HepG2 (cell line): Measurements from ENCODE around the gene TMEM61. TPM values are rescaled to one million over a fixed set of nuclear protein-coding genes. Genes with fewer than 3 reads are reported as not detected.

Experiments
- ATAC-seq: fragments of 200-7000 bp; cut with Tn5 transposase; 3 replicates; pipeline ENCODE4 v1.9.1; 2020; ENCODE audit warnings: mild to moderate bottlenecking, moderate library complexity
- BruUV-seq: library from RNA; stranded (reverse); fragments of 400-500 nt; replicated peaks from 2 replicates; lab custom pipeline; 2021; lab: Mats Ljungman, UMichigan
- CTCF ChIA-PET: fragments of 300-600 bp; formaldehyde crosslinking; extraction: SDS; loops from one replicate; lab custom pipeline; 2021; ENCODE audit warnings: low total read pairs, inconsistent platforms, low intra/inter-chr PET ratio; lab: Yijun Ruan, JAX
- POLR2A ChIA-PET: fragments of 350-600 bp; sonication (Branson Sonifier 250); formaldehyde crosslinking; loops from one replicate; lab custom pipeline; 2020; ENCODE audit warnings: antibody characterized with exemption, inconsistent platforms; lab: Yijun Ruan, JAX
- DNase-seq: peaks from one replicate; pipeline ENCODE4 v3.0.0-alpha.2; 2015; ENCODE audit warnings: low spot score
- FAIRE-seq: peaks from 3 replicates; lab custom pipeline; 2011; peaks lifted over from hg19 to GRCh38; lab: Jason Lieb, UNC
- H2AFZ ChIP-seq: one replicate; pipeline ENCODE4 v1.6.1; 2011; ENCODE audit warnings: low read length, inconsistent platforms
- H3K27ac ChIP-seq: fragments of 300-600 bp; 3 replicates; pipeline ENCODE4 v1.8.0; 2011; ENCODE audit warnings: mixed run types, mild to moderate bottlenecking, mixed read lengths, low read length, inconsistent platforms; ENCODE audit not compliant: insufficient read depth; ENCODE audit errors: extremely low read length
- H3K27me3 ChIP-seq, 2 experiments: fragments of 200-600 bp in 1 of 2; 2 replicates in 1 of 2; 3 replicates in 1 of 2; pipeline versions ENCODE4 v1.6.0 to v1.8.0; 2011; ENCODE audit warnings: low read length in 2 of 2, mild to moderate bottlenecking in 2 of 2, moderate library complexity in 2 of 2, inconsistent platforms in 1 of 2; ENCODE audit not compliant: insufficient read depth in 2 of 2, control insufficient read depth in 1 of 2
- H3K36me3 ChIP-seq, 2 experiments: fragments of 200-600 bp in 1 of 2; replicated peaks in 1 of 2; 2 replicates in 1 of 2; 3 replicates in 1 of 2; pipeline versions ENCODE4 v1.5.1 to v1.8.0; 2011; ENCODE audit warnings: low read length in 2 of 2, inconsistent platforms in 1 of 2; ENCODE audit not compliant: insufficient read depth in 2 of 2, control insufficient read depth in 1 of 2
- H3K4me1 ChIP-seq: 2 replicates; pipeline ENCODE4 v1.5.1; 2012; ENCODE audit warnings: low read length, inconsistent platforms; ENCODE audit not compliant: insufficient read depth
- H3K4me2 ChIP-seq: 2 replicates; pipeline ENCODE4 v1.6.0; 2011; ENCODE audit warnings: low read depth, low read length, inconsistent platforms
- H3K4me3 ChIP-seq, 3 experiments: fragments of 200-600 bp in 1 of 3; sonication (generic), shearing (Covaris generic) in 1 of 3; replicated peaks in 1 of 3; 2 replicates each; pipeline ENCODE4 v1.5.1; 2011 to 2016; ENCODE audit warnings: low read length in 3 of 3, inconsistent platforms in 2 of 3, low read depth in 2 of 3, mild to moderate bottlenecking in 2 of 3, control low read depth in 1 of 3, mixed read lengths in 1 of 3; ENCODE audit not compliant: insufficient read depth in 1 of 3
- H3K79me2 ChIP-seq: one replicate; pipeline ENCODE4 v1.6.1; 2011; ENCODE audit warnings: low read length, inconsistent platforms; ENCODE audit not compliant: insufficient read depth
- H3K9ac ChIP-seq: 2 replicates; pipeline ENCODE4 v1.6.0; 2011; ENCODE audit warnings: mild to moderate bottlenecking, low read depth, low read length, inconsistent platforms; ENCODE audit not compliant: insufficient read depth
- H3K9me3 ChIP-seq: 2 replicates; pipeline ENCODE4 v1.5.1; 2012; ENCODE audit warnings: mild to moderate bottlenecking, low read length
- H4K20me1 ChIP-seq: 2 replicates; pipeline ENCODE4 v1.6.0; 2011; ENCODE audit warnings: inconsistent platforms, mild to moderate bottlenecking, low read length, moderate library complexity; ENCODE audit not compliant: insufficient read depth
- AKAP8 ChIP-seq: sonication (generic); formaldehyde crosslinking; IDR thresholded peaks from 2 replicates; pipeline ENCODE4 v1.5.1; 2020; ENCODE audit warnings: mild to moderate bottlenecking, missing genetic modification reagents
- DMAP1 ChIP-seq: IDR thresholded peaks from 2 replicates; pipeline ENCODE4 v1.6.1; 2016
- DR1 ChIP-seq: sonication (generic); formaldehyde crosslinking; IDR thresholded peaks from 2 replicates; pipeline ENCODE4 v1.8.0; 2021; ENCODE audit warnings: mild to moderate bottlenecking, missing genetic modification reagents, inconsistent platforms
- HNRNPH1 ChIP-seq: fragments of 200-400 bp; formaldehyde crosslinking; optimal IDR thresholded peaks from 2 replicates; pipeline ENCODE3; 2017; ENCODE audit warnings: mild to moderate bottlenecking, low read depth, low read length
- SP2 ChIP-seq: sonication (generic); formaldehyde crosslinking; IDR thresholded peaks from 2 replicates; pipeline ENCODE4 v1.5.1; 2020; ENCODE audit warnings: mild to moderate bottlenecking, missing genetic modification reagents
- TOPORS ChIP-seq: sonication (generic); formaldehyde crosslinking; IDR thresholded peaks from 2 replicates; pipeline ENCODE4 v1.8.0; 2023; ENCODE audit warnings: mild to moderate bottlenecking, missing genetic modification reagents
- ZNF12 ChIP-seq: sonication (generic); formaldehyde crosslinking; IDR thresholded peaks from 2 replicates; pipeline ENCODE4 v1.5.0; 2020; ENCODE audit warnings: missing genetic modification reagents
- ZNF124 ChIP-seq: sonication (generic); formaldehyde crosslinking; IDR thresholded peaks from 2 replicates; pipeline ENCODE4 v1.4.0; 2020; ENCODE audit warnings: missing genetic modification reagents
- ZNF589 ChIP-seq: sonication (generic); formaldehyde crosslinking; conservative IDR thresholded peaks from 2 replicates; pipeline ENCODE4 v1.8.0; 2022; ENCODE audit warnings: mild to moderate bottlenecking, moderate library complexity, missing genetic modification reagents
- ZNF747 ChIP-seq: sonication (generic); formaldehyde crosslinking; IDR thresholded peaks from 2 replicates; pipeline ENCODE4 v1.8.1; 2023; ENCODE audit warnings: missing genetic modification reagents, mild to moderate bottlenecking, borderline replicate concordance
- ZNF850 ChIP-seq: sonication (generic); formaldehyde crosslinking; conservative IDR thresholded peaks from 2 replicates; pipeline ENCODE4 v1.9.0; 2021; ENCODE audit warnings: mild to moderate bottlenecking, missing genetic modification reagents
- WGBS: methylation state at CpG from one replicate; pipeline ENCODE4 v1.1.6; 2017; ENCODE audit warnings: low lambda C conversion rate; 5-methylcytosine and 5-hydroxymethylcytosine counted together
- in situ Hi-C: cut with HindIII; loops from 2 replicates; pipeline ENCODE4 v1.10.0; 2017; ENCODE audit warnings: low pct_unique_long_range_greater_than_20kb; ENCODE audit not compliant: extremely low pct_ligation_motif_present
- intact Hi-C: fragments of 100-400 bp; cut with micrococcal nuclease; formaldehyde crosslinking; loops from one replicate; pipeline ENCODE4 v1.10.0; 2022; ENCODE audit not compliant: unreplicated experiment
- polyA plus RNA-seq, 8 experiments: library from polyadenylated mRNA; depleted of rRNA in 3 of 8; stranded (reverse) in 7 of 8; unstranded in 1 of 8; fragments of >200 nt; fragmentation: Illumina TruSeq in 4 of 8; extraction: Trizol in 4 of 8; gene quantifications; 2 replicates each; pipeline versions ENCODE4 v1.2.1 to v1.2.3, GENCODE V29; 2011 to 2016; ENCODE audit warnings: low read depth in 4 of 8, missing spikeins in 1 of 8, mixed read lengths in 1 of 8; ENCODE audit not compliant: insufficient read depth in 1 of 8
- total RNA-seq, 5 experiments: library from RNA; depleted of rRNA; stranded (reverse); fragments of >200 nt; fragmentation: Illumina TruSeq; extraction: Trizol; gene quantifications; 2 replicates each; pipeline ENCODE4 v1.2.3, GENCODE V29; 2016; ENCODE audit warnings: low read depth in 1 of 5
- TF ChIP-seq, protein P1 (sequence below): fragments of 450-650 bp; IDR thresholded peaks from 2 replicates; pipeline ENCODE4 v1.6.1; 2017; ENCODE audit warnings: mild to moderate bottlenecking
- TF ChIP-seq, protein P2 (sequence below): sonication (generic); formaldehyde crosslinking; IDR thresholded peaks from 2 replicates; pipeline ENCODE4 v1.4.0; 2020; ENCODE audit warnings: missing genetic modification reagents, borderline replicate concordance
- TF ChIP-seq, protein P3 (sequence below): sonication (generic); formaldehyde crosslinking; IDR thresholded peaks from 2 replicates; pipeline ENCODE4 v1.9.0; 2021; ENCODE audit warnings: mild to moderate bottlenecking, missing genetic modification reagents

Gene TMEM61
- total and polyA plus RNA-seq, 2 of the 13 experiments (the other 11 are each of a cell fraction or from before 2014, with no cell fraction given): not detected

DNA sequence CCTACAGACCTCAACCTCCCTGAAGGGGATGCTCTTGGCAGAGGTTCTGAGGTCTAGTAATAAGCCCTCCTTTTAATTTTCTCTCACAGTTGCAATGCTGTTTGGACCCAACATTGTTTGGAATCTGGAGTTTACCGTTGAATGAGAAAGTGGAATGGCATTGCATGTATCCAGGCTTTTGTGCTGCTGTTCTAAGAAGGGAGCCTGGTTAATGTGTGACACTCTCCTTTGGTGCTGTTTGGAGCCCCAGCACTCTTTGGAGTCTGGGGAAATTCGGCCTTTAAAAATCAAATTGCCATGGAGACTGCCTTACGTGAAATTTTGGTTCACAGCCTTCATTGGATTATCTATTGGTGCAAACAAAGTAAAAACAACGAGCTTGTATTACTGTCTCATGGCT is 23.7 kb upstream of the TMEM61 start:
- FAIRE-seq (no peak), ATAC-seq (no peak), DNase-seq (no peak)
- no TSS peak for BruUV-seq
- Histone ChIP-seq H3K4me2 (no peak overlapping the region), H3K9me3 (no peaks in the 10 kb centered on the region), H4K20me1 (no peaks in the 10 kb centered on the region), H3K27ac (no peak overlapping the region), H3K36me3 (no peaks in the 10 kb centered on the region), H3K4me3 (no peak overlapping the region), H3K4me1 (peaks cover 37% of the 10 kb centered on the region), H2AFZ (no peak overlapping the region), H3K79me2 (no peaks in the 10 kb centered on the region), H3K9ac (no peak overlapping the region), H3K27me3 (0 out of 5 replicates have a peak, but pooled peaks cover 0 to 3% of the 10 kb centered on the region in 2 experiments)
- CTCF ChIA-PET: no interaction called here
- 2% methylated on average over 4 of the region's 4 CpGs for WGBS
- POLR2A ChIA-PET: no interaction called here
- intact Hi-C loops: no loop called here
- in situ Hi-C loops: no loop called here
- TF ChIP-seq, protein P1, sequence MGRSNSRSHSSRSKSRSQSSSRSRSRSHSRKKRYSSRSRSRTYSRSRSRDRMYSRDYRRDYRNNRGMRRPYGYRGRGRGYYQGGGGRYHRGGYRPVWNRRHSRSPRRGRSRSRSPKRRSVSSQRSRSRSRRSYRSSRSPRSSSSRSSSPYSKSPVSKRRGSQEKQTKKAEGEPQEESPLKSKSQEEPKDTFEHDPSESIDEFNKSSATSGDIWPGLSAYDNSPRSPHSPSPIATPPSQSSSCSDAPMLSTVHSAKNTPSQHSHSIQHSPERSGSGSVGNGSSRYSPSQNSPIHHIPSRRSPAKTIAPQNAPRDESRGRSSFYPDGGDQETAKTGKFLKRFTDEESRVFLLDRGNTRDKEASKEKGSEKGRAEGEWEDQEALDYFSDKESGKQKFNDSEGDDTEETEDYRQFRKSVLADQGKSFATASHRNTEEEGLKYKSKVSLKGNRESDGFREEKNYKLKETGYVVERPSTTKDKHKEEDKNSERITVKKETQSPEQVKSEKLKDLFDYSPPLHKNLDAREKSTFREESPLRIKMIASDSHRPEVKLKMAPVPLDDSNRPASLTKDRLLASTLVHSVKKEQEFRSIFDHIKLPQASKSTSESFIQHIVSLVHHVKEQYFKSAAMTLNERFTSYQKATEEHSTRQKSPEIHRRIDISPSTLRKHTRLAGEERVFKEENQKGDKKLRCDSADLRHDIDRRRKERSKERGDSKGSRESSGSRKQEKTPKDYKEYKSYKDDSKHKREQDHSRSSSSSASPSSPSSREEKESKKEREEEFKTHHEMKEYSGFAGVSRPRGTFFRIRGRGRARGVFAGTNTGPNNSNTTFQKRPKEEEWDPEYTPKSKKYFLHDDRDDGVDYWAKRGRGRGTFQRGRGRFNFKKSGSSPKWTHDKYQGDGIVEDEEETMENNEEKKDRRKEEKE: no peak
- TF ChIP-seq TOPORS: no peak
- TF ChIP-seq SP2: no peak
- no peak for TF ChIP-seq DMAP1 (CRISPR knock-in tag)
- TF ChIP-seq, protein P2, sequence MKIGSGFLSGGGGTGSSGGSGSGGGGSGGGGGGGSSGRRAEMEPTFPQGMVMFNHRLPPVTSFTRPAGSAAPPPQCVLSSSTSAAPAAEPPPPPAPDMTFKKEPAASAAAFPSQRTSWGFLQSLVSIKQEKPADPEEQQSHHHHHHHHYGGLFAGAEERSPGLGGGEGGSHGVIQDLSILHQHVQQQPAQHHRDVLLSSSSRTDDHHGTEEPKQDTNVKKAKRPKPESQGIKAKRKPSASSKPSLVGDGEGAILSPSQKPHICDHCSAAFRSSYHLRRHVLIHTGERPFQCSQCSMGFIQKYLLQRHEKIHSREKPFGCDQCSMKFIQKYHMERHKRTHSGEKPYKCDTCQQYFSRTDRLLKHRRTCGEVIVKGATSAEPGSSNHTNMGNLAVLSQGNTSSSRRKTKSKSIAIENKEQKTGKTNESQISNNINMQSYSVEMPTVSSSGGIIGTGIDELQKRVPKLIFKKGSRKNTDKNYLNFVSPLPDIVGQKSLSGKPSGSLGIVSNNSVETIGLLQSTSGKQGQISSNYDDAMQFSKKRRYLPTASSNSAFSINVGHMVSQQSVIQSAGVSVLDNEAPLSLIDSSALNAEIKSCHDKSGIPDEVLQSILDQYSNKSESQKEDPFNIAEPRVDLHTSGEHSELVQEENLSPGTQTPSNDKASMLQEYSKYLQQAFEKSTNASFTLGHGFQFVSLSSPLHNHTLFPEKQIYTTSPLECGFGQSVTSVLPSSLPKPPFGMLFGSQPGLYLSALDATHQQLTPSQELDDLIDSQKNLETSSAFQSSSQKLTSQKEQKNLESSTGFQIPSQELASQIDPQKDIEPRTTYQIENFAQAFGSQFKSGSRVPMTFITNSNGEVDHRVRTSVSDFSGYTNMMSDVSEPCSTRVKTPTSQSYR: no peak
- TF ChIP-seq, protein P3, sequence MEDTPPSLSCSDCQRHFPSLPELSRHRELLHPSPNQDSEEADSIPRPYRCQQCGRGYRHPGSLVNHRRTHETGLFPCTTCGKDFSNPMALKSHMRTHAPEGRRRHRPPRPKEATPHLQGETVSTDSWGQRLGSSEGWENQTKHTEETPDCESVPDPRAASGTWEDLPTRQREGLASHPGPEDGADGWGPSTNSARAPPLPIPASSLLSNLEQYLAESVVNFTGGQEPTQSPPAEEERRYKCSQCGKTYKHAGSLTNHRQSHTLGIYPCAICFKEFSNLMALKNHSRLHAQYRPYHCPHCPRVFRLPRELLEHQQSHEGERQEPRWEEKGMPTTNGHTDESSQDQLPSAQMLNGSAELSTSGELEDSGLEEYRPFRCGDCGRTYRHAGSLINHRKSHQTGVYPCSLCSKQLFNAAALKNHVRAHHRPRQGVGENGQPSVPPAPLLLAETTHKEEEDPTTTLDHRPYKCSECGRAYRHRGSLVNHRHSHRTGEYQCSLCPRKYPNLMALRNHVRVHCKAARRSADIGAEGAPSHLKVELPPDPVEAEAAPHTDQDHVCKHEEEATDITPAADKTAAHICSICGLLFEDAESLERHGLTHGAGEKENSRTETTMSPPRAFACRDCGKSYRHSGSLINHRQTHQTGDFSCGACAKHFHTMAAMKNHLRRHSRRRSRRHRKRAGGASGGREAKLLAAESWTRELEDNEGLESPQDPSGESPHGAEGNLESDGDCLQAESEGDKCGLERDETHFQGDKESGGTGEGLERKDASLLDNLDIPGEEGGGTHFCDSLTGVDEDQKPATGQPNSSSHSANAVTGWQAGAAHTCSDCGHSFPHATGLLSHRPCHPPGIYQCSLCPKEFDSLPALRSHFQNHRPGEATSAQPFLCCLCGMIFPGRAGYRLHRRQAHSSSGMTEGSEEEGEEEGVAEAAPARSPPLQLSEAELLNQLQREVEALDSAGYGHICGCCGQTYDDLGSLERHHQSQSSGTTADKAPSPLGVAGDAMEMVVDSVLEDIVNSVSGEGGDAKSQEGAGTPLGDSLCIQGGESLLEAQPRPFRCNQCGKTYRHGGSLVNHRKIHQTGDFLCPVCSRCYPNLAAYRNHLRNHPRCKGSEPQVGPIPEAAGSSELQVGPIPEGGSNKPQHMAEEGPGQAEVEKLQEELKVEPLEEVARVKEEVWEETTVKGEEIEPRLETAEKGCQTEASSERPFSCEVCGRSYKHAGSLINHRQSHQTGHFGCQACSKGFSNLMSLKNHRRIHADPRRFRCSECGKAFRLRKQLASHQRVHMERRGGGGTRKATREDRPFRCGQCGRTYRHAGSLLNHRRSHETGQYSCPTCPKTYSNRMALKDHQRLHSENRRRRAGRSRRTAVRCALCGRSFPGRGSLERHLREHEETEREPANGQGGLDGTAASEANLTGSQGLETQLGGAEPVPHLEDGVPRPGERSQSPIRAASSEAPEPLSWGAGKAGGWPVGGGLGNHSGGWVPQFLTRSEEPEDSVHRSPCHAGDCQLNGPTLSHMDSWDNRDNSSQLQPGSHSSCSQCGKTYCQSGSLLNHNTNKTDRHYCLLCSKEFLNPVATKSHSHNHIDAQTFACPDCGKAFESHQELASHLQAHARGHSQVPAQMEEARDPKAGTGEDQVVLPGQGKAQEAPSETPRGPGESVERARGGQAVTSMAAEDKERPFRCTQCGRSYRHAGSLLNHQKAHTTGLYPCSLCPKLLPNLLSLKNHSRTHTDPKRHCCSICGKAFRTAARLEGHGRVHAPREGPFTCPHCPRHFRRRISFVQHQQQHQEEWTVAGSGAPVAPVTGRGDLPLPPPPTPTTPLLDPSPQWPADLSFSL (CRISPR knock-in tag): no peak
- no peak for TF ChIP-seq AKAP8 (CRISPR knock-in tag)
- no peak for TF ChIP-seq ZNF12 (CRISPR knock-in tag)
- no peak for TF ChIP-seq ZNF589 (CRISPR knock-in tag)
- TF ChIP-seq HNRNPH1: no peak
- no peak for TF ChIP-seq ZNF124 (CRISPR knock-in tag)
- TF ChIP-seq DR1 (CRISPR knock-in tag): no peak
- TF ChIP-seq ZNF850 (CRISPR knock-in tag): no peak
- no peak for TF ChIP-seq ZNF747 (CRISPR knock-in tag)
